ENCODE data around the gene COPG2.

The COPG2 gene

DNA sequence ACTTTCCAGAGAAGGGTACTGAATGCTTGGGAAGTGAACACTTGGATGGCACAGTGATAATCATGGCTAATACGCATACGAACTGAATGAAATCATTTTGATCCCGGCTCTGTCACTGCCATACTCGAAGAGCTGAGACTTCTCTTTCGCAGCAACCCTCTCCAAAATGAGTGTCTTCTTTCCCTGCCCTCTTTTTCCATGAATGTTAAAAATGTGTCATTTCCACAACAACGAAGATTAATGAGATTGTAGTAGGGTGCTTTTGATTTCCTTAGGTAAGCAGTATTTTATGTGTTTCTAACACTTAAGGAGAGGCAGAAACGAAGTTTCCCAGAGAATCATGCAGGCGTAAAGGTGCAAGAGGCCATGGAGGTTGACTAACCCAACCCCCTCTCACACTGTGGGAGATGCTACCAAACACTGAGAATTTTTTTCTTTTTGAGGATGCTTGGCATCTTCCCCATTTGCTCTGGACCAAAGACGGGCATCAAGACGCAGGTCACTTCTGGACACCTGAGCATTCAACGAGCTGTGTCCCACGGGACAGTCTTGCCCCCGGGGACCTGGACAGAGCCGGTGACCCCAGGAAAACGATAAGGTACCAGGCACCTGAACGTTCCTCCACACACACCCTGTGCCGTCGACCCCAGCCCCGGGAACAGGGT is 823 bp downstream of the COPG2 start:
- H4K20me1 ChIP-seq (ENCODE audit: insufficient read depth) = no peaks in the 10 kb centered on the region
- H3K4me1 ChIP-seq (ENCODE audit: low read depth, poor library complexity, severe bottlenecking) = peaks cover 12% of the 10 kb centered on the region
- H3K27me3 ChIP-seq (ENCODE audit: insufficient read depth, low read depth) = no peaks in the 10 kb centered on the region
- no peak overlapping the region for H3K27ac ChIP-seq
- peak overlapping the region; percentile 75 for H3K4me2 ChIP-seq
- peak overlapping the region; percentile 98 for H2AFZ ChIP-seq (ENCODE audit: low read depth)
- H3K36me3 ChIP-seq (ENCODE audit: insufficient read depth) = no peaks in the 10 kb centered on the region
- TF ChIP-seq, protein P1, sequence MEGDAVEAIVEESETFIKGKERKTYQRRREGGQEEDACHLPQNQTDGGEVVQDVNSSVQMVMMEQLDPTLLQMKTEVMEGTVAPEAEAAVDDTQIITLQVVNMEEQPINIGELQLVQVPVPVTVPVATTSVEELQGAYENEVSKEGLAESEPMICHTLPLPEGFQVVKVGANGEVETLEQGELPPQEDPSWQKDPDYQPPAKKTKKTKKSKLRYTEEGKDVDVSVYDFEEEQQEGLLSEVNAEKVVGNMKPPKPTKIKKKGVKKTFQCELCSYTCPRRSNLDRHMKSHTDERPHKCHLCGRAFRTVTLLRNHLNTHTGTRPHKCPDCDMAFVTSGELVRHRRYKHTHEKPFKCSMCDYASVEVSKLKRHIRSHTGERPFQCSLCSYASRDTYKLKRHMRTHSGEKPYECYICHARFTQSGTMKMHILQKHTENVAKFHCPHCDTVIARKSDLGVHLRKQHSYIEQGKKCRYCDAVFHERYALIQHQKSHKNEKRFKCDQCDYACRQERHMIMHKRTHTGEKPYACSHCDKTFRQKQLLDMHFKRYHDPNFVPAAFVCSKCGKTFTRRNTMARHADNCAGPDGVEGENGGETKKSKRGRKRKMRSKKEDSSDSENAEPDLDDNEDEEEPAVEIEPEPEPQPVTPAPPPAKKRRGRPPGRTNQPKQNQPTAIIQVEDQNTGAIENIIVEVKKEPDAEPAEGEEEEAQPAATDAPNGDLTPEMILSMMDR (conservative IDR thresholded peaks at IDR 0.05; ENCODE audit: low read depth, low read length) = no peak
- H3K9ac ChIP-seq = peak overlapping the region; percentile 28; the same call in 1 of the 2 replicates
- H3K4me3 ChIP-seq (IDR thresholded peaks at IDR 0.05; ENCODE audit: insufficient read depth, low read depth, low read length) = no peak overlapping the region
- H3K79me2 ChIP-seq (ENCODE audit: insufficient read depth, low read depth) = no peaks in the 10 kb centered on the region

GRCh38 chr7:130662426-130662825 is 6.1 kb downstream of the COPG2 start:
- Histone ChIP-seq H2AFZ (ENCODE audit: low read depth) (no peak overlapping the region), H3K4me2 (no peak overlapping the region), H3K27me3 (ENCODE audit: insufficient read depth, low read depth) (no peaks in the 10 kb centered on the region), H3K4me1 (ENCODE audit: low read depth, poor library complexity, severe bottlenecking) (peaks cover 4% of the 10 kb centered on the region), H3K9ac (no peak overlapping the region), H4K20me1 (ENCODE audit: insufficient read depth) (no peaks in the 10 kb centered on the region), H3K36me3 (ENCODE audit: insufficient read depth) (no peaks in the 10 kb centered on the region), H3K4me3 (IDR thresholded peaks at IDR 0.05; ENCODE audit: insufficient read depth, low read depth, low read length) (no peak overlapping the region), H3K27ac (no peak overlapping the region), H3K79me2 (ENCODE audit: insufficient read depth, low read depth) (no peaks in the 10 kb centered on the region)
- TF ChIP-seq, protein P1 (conservative IDR thresholded peaks at IDR 0.05; ENCODE audit: low read depth, low read length) = no peak

DNA sequence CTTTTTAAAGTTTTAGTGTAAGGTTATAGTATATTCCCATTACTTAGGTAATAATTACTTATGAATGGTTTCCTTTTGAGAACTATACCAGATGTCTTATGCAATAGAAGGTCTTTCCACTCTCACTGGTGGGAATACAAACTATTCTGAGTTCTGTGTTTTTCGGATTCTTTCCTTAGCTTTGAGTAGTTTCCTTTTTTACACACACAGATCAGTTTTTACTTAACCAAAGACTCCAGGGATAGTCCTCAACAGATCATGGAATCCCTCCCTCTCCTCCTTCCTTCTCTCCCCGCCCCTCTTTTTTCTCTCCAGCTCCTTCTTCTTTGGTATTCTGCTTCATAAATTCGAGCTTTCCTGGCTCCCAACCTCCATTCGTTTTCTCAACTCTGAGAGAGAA is 13.3 kb downstream of the COPG2 start:
- Histone ChIP-seq H3K4me3 (IDR thresholded peaks at IDR 0.05; ENCODE audit: insufficient read depth, low read depth, low read length) (no peak overlapping the region), H3K27me3 (ENCODE audit: insufficient read depth, low read depth) (no peaks in the 10 kb centered on the region), H3K27ac (no peak overlapping the region), H3K4me1 (ENCODE audit: low read depth, poor library complexity, severe bottlenecking) (no peaks in the 10 kb centered on the region), H3K4me2 (no peak overlapping the region), H3K36me3 (ENCODE audit: insufficient read depth) (no peaks in the 10 kb centered on the region), H3K9ac (no peak overlapping the region), H4K20me1 (ENCODE audit: insufficient read depth) (no peaks in the 10 kb centered on the region), H3K79me2 (ENCODE audit: insufficient read depth, low read depth) (no peaks in the 10 kb centered on the region), H2AFZ (ENCODE audit: low read depth) (no peak overlapping the region)
- TF ChIP-seq, protein P1 (conservative IDR thresholded peaks at IDR 0.05; ENCODE audit: low read depth, low read length) = no peak

- Histone ChIP-seq H3K4me2 (no peak overlapping the region), H2AFZ (ENCODE audit: low read depth) (no peak overlapping the region), H3K9ac (no peak overlapping the region), H4K20me1 (ENCODE audit: insufficient read depth) (no peaks in the 10 kb centered on the region), H3K36me3 (ENCODE audit: insufficient read depth) (no peaks in the 10 kb centered on the region), H3K27me3 (ENCODE audit: insufficient read depth, low read depth) (no peaks in the 10 kb centered on the region), H3K79me2 (ENCODE audit: insufficient read depth, low read depth) (no peaks in the 10 kb centered on the region), H3K4me1 (ENCODE audit: low read depth, poor library complexity, severe bottlenecking) (no peaks in the 10 kb centered on the region), H3K4me3 (IDR thresholded peaks at IDR 0.05; ENCODE audit: insufficient read depth, low read depth, low read length) (no peak overlapping the region), H3K27ac (no peak overlapping the region)
- TF ChIP-seq, protein P1 (conservative IDR thresholded peaks at IDR 0.05; ENCODE audit: low read depth, low read length) = no peak
Measured at GRCh38 chr7:130654850-130655249, 13.7 kb downstream of the COPG2 start.

Data from KMS-11 (cell line).